ENCODE results near the gene GRIK3.

Gene GRIK3

GRCh38 chr1:36989241-36989640 is 45.1 kb downstream of the GRIK3 start:
- H3K9me3 ChIP-seq (ENCODE audit: control insufficient read depth, low read length), result no peaks in the 10 kb centered on the region
- no peaks in the 10 kb centered on the region for H3K36me3 ChIP-seq (ENCODE audit: control insufficient read depth, insufficient read depth, low read length, severe bottlenecking)
- no peak overlapping the region for H3K4me3 ChIP-seq (ENCODE audit: low read length)
- H3K9ac ChIP-seq (ENCODE audit: low read length), result no peak overlapping the region
- DNase-seq (ENCODE audit: low read depth), result no peak
- peaks cover 16% of the 10 kb centered on the region for H3K27me3 ChIP-seq (replicated peaks; ENCODE audit: control insufficient read depth, insufficient read depth, low read length)
- H3K4me1 ChIP-seq (ENCODE audit: control insufficient read depth, insufficient read depth, low read length), result no peaks in the 10 kb centered on the region

DNA sequence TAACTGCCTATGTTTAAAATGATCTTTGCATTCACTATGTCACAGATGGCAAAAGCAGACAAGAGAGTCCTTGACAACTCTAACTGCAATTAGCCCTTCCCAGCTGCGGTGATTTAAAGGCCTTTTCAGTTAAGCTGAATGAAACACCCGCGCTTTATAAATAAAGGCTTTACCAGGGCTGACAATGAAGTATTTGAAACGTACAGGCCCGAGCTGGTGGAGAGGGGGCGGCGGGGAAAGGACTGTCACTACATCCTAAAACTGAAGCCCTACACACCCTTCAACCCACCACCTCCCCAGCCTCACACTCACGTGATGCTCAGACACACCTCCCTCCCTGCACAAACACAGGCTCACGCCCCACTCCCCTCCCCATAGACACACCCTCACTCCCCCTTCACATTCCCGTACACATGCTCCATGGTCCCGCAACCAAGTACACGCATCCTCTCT is 45.5 kb downstream of the GRIK3 start:
- no peak for DNase-seq (ENCODE audit: low read depth)
- Histone ChIP-seq H3K9ac (ENCODE audit: low read length) (no peak overlapping the region), H3K4me1 (ENCODE audit: control insufficient read depth, insufficient read depth, low read length) (no peaks in the 10 kb centered on the region), H3K36me3 (ENCODE audit: control insufficient read depth, insufficient read depth, low read length, severe bottlenecking) (no peaks in the 10 kb centered on the region), H3K4me3 (ENCODE audit: low read length) (no peak overlapping the region), H3K27me3 (replicated peaks; ENCODE audit: control insufficient read depth, insufficient read depth, low read length) (peaks cover 16% of the 10 kb centered on the region), H3K9me3 (ENCODE audit: control insufficient read depth, low read length) (no peaks in the 10 kb centered on the region)

DNA sequence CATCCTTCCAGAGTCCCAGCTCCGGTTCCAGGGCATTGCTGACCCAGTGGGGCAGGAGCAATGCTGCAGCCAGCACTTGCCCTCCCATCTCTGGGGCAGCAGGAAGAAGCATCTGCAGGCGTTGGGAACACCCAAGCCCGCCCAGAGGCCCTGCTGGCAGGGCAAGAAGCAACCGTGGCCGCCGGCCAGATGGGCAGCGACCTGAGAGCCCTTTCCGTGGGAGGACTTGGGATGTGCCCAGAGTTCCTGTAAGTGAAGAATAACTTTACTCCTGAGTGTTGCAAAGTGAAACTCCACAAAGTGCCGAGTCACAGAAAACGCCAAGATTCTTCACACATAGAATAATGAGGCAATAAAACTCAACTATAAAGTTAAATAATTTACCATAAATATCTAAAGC is 46.0 kb downstream of the GRIK3 start:
- DNase-seq (ENCODE audit: low read depth), result no peak
- Histone ChIP-seq H3K9me3 (ENCODE audit: control insufficient read depth, low read length) (no peaks in the 10 kb centered on the region), H3K4me3 (ENCODE audit: low read length) (no peak overlapping the region), H3K36me3 (ENCODE audit: control insufficient read depth, insufficient read depth, low read length, severe bottlenecking) (no peaks in the 10 kb centered on the region), H3K4me1 (ENCODE audit: control insufficient read depth, insufficient read depth, low read length) (no peaks in the 10 kb centered on the region), H3K27me3 (replicated peaks; ENCODE audit: control insufficient read depth, insufficient read depth, low read length) (peaks cover 16% of the 10 kb centered on the region), H3K9ac (ENCODE audit: low read length) (no peak overlapping the region)

DNA sequence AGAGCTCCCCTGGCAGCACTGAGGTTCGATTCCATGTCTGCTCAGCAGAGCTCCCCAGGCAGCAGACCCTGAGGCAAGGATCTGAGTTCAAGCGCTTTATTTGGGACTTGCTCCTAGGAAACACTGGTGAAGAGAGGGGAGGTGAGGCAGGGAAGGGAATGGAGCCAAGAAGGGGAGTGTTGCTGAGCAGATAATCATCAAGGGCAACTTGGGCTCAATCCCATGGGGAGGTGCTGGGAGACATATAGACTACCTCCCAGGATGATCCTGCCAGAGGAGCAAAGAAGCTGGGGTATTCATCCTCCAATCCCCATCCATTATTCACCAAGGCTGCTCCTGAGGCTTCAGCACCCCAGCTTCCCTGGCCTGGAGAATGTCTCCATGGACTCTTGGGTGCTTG is 47.0 kb downstream of the GRIK3 start:
- no peak for DNase-seq (ENCODE audit: low read depth)
- Histone ChIP-seq H3K4me3 (ENCODE audit: low read length) (no peak overlapping the region), H3K36me3 (ENCODE audit: control insufficient read depth, insufficient read depth, low read length, severe bottlenecking) (no peaks in the 10 kb centered on the region), H3K9me3 (ENCODE audit: control insufficient read depth, low read length) (no peaks in the 10 kb centered on the region), H3K4me1 (ENCODE audit: control insufficient read depth, insufficient read depth, low read length) (no peaks in the 10 kb centered on the region), H3K27me3 (replicated peaks; ENCODE audit: control insufficient read depth, insufficient read depth, low read length) (peaks cover 17% of the 10 kb centered on the region), H3K9ac (ENCODE audit: low read length) (no peak overlapping the region)

- Histone ChIP-seq H3K27me3 (replicated peaks; ENCODE audit: control insufficient read depth, insufficient read depth, low read length) (peaks cover 21% of the 10 kb centered on the region), H3K4me3 (ENCODE audit: low read length) (no peak overlapping the region), H3K4me1 (ENCODE audit: control insufficient read depth, insufficient read depth, low read length) (no peaks in the 10 kb centered on the region), H3K36me3 (ENCODE audit: control insufficient read depth, insufficient read depth, low read length, severe bottlenecking) (no peaks in the 10 kb centered on the region), H3K9me3 (ENCODE audit: control insufficient read depth, low read length) (no peaks in the 10 kb centered on the region), H3K9ac (ENCODE audit: low read length) (no peak overlapping the region)
- DNase-seq (ENCODE audit: low read depth), result no peak
These were observed 47.9 kb downstream of the GRIK3 start for GRCh38 chr1:36986241-36986985.

GRCh38 chr1:36984675-36985074 is 49.6 kb downstream of the GRIK3 start:
- H3K36me3 ChIP-seq (ENCODE audit: control insufficient read depth, insufficient read depth, low read length, severe bottlenecking), result no peaks in the 10 kb centered on the region
- H3K27me3 ChIP-seq (replicated peaks; ENCODE audit: control insufficient read depth, insufficient read depth, low read length), result peaks cover 11% of the 10 kb centered on the region
- DNase-seq (ENCODE audit: low read depth), result no peak
- no peak overlapping the region for H3K4me3 ChIP-seq (ENCODE audit: low read length)
- H3K9me3 ChIP-seq (ENCODE audit: control insufficient read depth, low read length), result no peaks in the 10 kb centered on the region
- H3K9ac ChIP-seq (ENCODE audit: low read length), result no peak overlapping the region
- H3K4me1 ChIP-seq (ENCODE audit: control insufficient read depth, insufficient read depth, low read length), result no peaks in the 10 kb centered on the region

DNA sequence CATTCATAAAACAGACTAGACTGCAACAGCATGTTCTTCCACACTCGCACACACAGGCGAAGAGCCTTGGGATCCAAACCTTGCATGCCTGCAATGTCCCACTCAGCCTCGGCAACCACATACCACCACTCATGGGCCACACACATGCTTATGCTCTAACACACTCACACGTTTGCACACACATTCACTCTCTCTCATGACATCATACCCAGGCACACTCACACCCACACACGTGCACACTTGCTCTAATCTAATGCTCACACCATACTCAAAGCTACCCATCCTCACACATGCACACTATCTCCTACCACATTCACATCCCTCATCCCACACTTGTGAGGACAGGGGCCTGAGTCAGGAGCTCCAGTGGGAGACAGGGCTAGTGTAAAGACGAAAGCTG is 50.3 kb downstream of the GRIK3 start:
- H3K9me3 ChIP-seq (ENCODE audit: control insufficient read depth, low read length), result no peaks in the 10 kb centered on the region
- no peak for DNase-seq (ENCODE audit: low read depth)
- no peaks in the 10 kb centered on the region for H3K4me1 ChIP-seq (ENCODE audit: control insufficient read depth, insufficient read depth, low read length)
- peaks cover 9% of the 10 kb centered on the region for H3K27me3 ChIP-seq (replicated peaks; ENCODE audit: control insufficient read depth, insufficient read depth, low read length)
- H3K4me3 ChIP-seq (ENCODE audit: low read length), result no peak overlapping the region
- no peak overlapping the region for H3K9ac ChIP-seq (ENCODE audit: low read length)
- H3K36me3 ChIP-seq (ENCODE audit: control insufficient read depth, insufficient read depth, low read length, severe bottlenecking), result no peaks in the 10 kb centered on the region

GRCh38 chr1:36982709-36983108 is 51.6 kb downstream of the GRIK3 start:
- no peaks in the 10 kb centered on the region for H3K4me1 ChIP-seq (ENCODE audit: control insufficient read depth, insufficient read depth, low read length)
- H3K27me3 ChIP-seq (replicated peaks; ENCODE audit: control insufficient read depth, insufficient read depth, low read length), result peaks cover 9% of the 10 kb centered on the region
- no peak for DNase-seq (ENCODE audit: low read depth)
- H3K4me3 ChIP-seq (ENCODE audit: low read length), result no peak overlapping the region
- peaks cover 10% of the 10 kb centered on the region for H3K9me3 ChIP-seq (ENCODE audit: control insufficient read depth, low read length)
- H3K36me3 ChIP-seq (ENCODE audit: control insufficient read depth, insufficient read depth, low read length, severe bottlenecking), result no peaks in the 10 kb centered on the region
- H3K9ac ChIP-seq (ENCODE audit: low read length), result no peak overlapping the region

- Histone ChIP-seq H3K27me3 (replicated peaks; ENCODE audit: control insufficient read depth, insufficient read depth, low read length) (peaks cover 9% of the 10 kb centered on the region), H3K9ac (ENCODE audit: low read length) (no peak overlapping the region), H3K9me3 (ENCODE audit: control insufficient read depth, low read length) (peaks cover 10% of the 10 kb centered on the region), H3K36me3 (ENCODE audit: control insufficient read depth, insufficient read depth, low read length, severe bottlenecking) (no peaks in the 10 kb centered on the region), H3K4me3 (ENCODE audit: low read length) (no peak overlapping the region), H3K4me1 (ENCODE audit: control insufficient read depth, insufficient read depth, low read length) (no peaks in the 10 kb centered on the region)
- no peak for DNase-seq (ENCODE audit: low read depth)
These were observed 52.3 kb downstream of the GRIK3 start for GRCh38 chr1:36981771-36982622.

DNA sequence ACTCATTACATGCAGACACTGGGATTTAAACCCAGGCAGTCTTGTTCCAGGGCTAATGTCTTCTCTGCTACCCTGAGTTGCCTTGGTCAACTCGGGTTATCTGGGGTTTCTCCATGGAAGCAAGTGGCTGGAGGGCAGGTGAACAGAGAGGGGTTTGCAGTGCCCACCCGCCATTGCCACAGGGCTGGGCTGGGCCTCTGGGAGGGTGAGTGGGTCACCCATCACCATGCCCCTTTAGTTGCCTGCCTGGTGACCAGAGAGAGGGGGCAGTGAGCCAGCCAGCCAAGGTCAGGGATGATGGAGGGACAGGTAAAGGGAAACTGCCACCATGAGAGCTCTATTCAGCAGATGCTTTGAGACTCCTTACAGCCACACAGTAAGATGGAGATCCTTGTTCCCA is 53.2 kb downstream of the GRIK3 start:
- peaks cover 10% of the 10 kb centered on the region for H3K9me3 ChIP-seq (ENCODE audit: control insufficient read depth, low read length)
- H3K36me3 ChIP-seq (ENCODE audit: control insufficient read depth, insufficient read depth, low read length, severe bottlenecking), result no peaks in the 10 kb centered on the region
- DNase-seq (ENCODE audit: low read depth), result no peak
- no peak overlapping the region for H3K4me3 ChIP-seq (ENCODE audit: low read length)
- peaks cover 9% of the 10 kb centered on the region for H3K27me3 ChIP-seq (replicated peaks; ENCODE audit: control insufficient read depth, insufficient read depth, low read length)
- no peak overlapping the region for H3K9ac ChIP-seq (ENCODE audit: low read length)
- no peaks in the 10 kb centered on the region for H3K4me1 ChIP-seq (ENCODE audit: control insufficient read depth, insufficient read depth, low read length)

- DNase-seq (ENCODE audit: low read depth), result no peak
- H3K4me3 ChIP-seq (ENCODE audit: low read length), result no peak overlapping the region
- peaks cover 10% of the 10 kb centered on the region for H3K9me3 ChIP-seq (ENCODE audit: control insufficient read depth, low read length)
- H3K27me3 ChIP-seq (replicated peaks; ENCODE audit: control insufficient read depth, insufficient read depth, low read length), result peaks cover 9% of the 10 kb centered on the region
- H3K9ac ChIP-seq (ENCODE audit: low read length), result no peak overlapping the region
- no peaks in the 10 kb centered on the region for H3K36me3 ChIP-seq (ENCODE audit: control insufficient read depth, insufficient read depth, low read length, severe bottlenecking)
- no peaks in the 10 kb centered on the region for H3K4me1 ChIP-seq (ENCODE audit: control insufficient read depth, insufficient read depth, low read length)
These were observed 56.4 kb downstream of the GRIK3 start for GRCh38 chr1:36977731-36978406.

Measured in adipocyte (in vitro differentiated cells).